ENCODE measurements around the gene GRM4.
A peak's percentile ranks its signal among the peaks of the same experiment; 100 is the strongest.
"Not testable (repeated sequence)": the region's sequence is repeated elsewhere in the genome, so short reads cannot be mapped to it uniquely, and the experiment has no call there.

Gene GRM4

GRCh38 chr6:34055223-34055933, 90.5 kb downstream of the GRM4 start:
- peak; percentile 8 for DNase-seq (ENCODE audit: low read depth)

DNA sequence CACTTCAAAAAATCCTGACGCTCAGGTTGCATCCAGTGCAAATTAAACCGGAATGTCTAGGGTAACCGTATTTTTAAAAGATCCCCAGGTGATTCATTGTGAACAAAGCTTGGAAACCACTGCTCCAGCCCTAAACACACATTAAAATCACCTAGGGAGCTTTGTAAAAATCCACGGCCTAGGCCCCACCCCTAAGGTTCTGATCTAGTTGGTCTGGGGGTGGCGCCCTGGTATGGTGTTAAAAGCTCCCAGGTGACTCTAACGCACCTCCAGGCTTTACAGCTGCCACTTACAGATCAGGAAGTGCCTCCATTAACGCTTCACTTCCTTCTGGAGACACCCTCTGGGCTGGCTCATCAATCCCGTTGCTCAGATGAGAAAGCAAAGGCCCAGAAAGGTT, 92.2 kb downstream of the GRM4 start:
- H3K4me3 ChIP-seq (ENCODE audit: low read depth, low read length): no peak overlapping the region
- DNase-seq (ENCODE audit: low read depth): no peak

More at GRCh38 chr6:34055223-34055933, 90.5 kb downstream of the GRM4 start:
- no peak overlapping the region for H3K4me3 ChIP-seq (ENCODE audit: low read depth, low read length)

GRCh38 chr6:34052918-34053608, 92.8 kb downstream of the GRM4 start:
- DNase-seq (ENCODE audit: low read depth): no peak
- H3K4me3 ChIP-seq (ENCODE audit: low read depth, low read length): no peak overlapping the region

- DNase-seq (ENCODE audit: low read depth): no peak
- no peak overlapping the region for H3K4me3 ChIP-seq (ENCODE audit: low read depth, low read length)
These were observed 93.6 kb downstream of the GRM4 start for GRCh38 chr6:34052071-34052825.

DNA sequence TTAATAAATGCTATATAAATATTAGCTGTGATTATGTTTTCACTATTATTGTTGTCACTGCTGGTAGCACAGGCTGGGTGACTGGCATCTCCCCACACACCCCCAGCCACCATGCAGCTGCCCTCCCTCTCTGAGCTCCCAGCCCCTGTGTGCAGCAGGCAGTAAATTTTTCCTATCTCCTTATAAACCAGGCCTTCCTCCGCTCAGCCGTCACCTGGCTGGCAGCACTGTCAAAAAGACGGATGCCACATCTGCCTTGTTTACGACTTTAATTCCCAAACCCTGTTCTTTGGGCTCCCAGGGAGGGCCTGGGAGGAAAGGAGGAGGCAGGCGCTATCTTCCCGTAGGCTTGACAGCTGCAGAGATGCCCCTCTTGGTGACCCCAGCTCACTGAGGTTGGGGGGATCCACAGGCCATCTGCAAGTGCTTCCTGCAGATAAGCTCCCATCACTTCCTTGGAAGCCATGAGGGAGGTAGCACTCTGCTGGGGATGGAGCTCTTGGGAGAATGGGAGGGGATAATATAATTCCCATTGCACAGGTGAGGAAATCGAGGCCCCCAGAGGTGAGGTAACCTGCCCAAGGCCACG, 94.5 kb downstream of the GRM4 start:
- no peak overlapping the region for H3K4me3 ChIP-seq (ENCODE audit: low read depth, low read length)
- no peak for DNase-seq (ENCODE audit: low read depth)

GRCh38 chr6:34050691-34051090, 95.2 kb downstream of the GRM4 start:
- DNase-seq (ENCODE audit: low read depth): no peak
- no peak overlapping the region for H3K4me3 ChIP-seq (ENCODE audit: low read depth, low read length)

DNA sequence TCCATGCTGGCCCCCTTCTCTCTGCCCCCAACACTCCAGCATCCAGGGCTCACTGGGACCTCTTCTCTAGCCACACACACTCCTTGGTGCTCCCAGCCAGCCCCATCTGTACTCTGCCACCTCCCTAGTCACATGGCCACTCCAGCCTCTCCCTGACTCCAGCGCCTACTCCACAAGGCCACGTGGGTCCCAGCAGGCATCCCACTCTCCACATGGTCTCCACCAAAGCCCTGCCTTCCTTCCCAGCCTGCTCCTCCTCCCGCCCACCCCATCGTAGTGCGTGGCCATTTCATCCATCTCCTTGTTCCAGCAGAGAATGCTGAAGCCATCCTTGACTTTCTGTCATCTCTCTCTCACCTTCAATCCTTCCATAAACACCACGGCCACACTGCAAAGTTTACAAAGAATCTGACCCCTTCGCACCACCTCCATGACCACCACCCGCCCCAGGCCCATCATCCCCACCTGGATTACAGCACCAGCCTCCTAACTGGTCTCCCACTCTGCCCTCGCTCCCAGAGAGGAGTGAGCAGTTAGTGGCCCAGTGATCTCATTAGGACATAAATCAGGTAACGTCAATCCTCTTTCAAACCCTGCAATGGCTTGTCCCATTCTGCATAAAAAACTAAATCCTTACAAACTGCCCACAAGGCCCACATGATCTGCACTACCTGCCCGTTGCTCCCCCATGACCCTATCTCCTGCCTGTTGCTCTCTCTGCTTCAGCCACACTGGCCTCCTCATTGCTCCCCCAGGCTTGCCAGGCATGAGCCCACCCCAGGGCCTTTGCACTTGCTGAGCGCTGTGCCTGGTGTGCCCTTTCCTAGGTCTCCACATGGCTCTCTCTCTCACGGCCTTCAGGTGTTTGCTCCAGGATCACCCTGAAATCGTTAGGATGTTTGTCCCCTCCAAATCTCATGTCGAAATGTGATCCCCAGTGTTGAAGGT, 96.2 kb downstream of the GRM4 start:
- no peak for DNase-seq (ENCODE audit: low read depth)
- H3K4me3 ChIP-seq (ENCODE audit: low read depth, low read length): no peak overlapping the region

DNA sequence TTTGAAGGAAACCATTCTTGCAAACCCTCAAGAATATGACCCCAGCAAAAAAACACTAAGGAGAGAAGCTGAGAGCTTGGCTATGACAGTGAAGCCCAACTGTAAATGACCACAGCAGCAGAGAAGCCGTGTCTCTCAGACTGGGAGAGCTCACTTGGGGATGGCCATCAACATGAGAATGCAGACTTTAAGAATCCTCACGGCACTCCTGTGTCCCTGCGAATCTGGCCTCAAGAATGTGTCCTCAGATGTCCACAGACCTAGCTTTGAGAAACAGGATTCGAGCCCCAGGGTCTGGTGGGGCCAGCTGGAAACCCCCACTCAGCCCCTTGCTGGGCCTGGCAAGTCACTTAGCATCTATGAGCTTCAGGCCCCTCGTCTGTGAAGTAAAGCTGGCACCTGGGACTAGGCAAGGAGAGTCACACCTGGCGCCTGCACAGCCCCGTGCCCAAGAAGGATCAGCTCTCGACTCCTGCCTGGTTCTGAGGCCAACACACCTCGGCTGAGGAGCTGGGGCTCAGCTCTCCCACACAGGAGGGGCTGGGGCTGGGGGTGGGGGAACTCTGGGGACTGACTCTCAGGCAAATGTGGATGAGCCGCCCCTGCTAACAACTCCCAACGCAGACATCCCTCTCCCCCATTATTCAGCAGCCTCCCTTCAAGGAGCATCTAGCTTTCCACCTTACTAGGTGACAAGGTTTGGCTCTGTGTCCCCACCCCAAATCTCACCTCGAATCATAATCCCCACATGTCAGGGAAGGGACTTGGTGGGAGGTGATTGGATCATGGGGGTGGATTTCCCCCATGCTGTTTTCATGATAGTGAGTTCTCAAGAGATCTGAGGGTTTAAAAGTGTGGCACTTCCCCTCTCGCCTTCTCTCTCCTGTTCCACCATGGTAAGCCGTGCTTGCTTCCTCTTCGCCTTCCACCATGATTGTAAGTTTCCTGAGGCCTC, 97.7 kb downstream of the GRM4 start:
- no peak for DNase-seq (ENCODE audit: low read depth)
- H3K4me3 ChIP-seq (ENCODE audit: low read depth, low read length): no peak overlapping the region

DNA sequence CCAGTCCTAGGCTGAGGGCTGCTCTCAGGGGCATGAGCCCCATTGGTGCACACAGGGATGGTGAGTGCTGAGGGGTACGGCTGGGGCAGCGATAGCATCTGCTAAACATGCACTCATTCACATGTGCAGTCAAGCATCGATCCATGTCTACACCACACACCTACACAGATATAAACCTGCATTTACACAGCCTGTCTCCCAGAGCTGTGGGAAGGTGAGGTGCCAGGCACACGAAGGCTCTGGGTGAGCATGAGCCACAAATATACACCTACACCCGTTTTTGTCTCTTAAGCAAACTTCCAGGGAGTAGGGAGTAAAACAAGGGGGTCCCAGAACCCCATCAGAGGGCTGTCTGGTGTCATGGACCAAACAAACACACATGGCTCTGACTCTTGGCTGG, 99.3 kb downstream of the GRM4 start:
- no peak for DNase-seq (ENCODE audit: low read depth)
- no peak overlapping the region for H3K4me3 ChIP-seq (ENCODE audit: low read depth, low read length)

DNA sequence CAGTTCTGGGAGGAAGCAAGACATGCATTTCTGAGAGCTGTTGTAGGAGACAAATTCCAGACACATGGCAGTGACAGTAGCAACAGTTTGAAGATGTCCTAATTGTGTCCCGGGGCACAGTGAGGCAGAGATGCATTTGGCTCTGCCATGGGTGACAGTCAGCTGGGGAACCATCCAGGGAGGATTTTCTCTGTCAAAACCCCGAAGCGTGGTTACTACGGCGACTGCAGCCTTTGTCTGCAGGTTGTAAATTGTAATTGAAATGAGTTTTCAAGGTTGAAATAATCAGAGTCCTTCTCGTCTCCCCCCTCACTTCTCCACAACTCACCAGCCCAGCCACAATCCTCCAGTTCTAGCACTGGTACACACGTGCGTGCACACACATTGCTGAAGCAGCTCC, 100.1 kb downstream of the GRM4 start:
- no peak overlapping the region for H3K4me3 ChIP-seq (ENCODE audit: low read depth, low read length)
- no peak for DNase-seq (ENCODE audit: low read depth)

GRCh38 chr6:34044945-34045595, 100.8 kb downstream of the GRM4 start:
- DNase-seq (ENCODE audit: low read depth): no peak
- no peak overlapping the region for H3K4me3 ChIP-seq (ENCODE audit: low read depth, low read length)

GRCh38 chr6:34043359-34043758, 102.5 kb downstream of the GRM4 start:
- no peak overlapping the region for H3K4me3 ChIP-seq (ENCODE audit: low read depth, low read length)
- DNase-seq (ENCODE audit: low read depth): no peak

- H3K4me3 ChIP-seq (ENCODE audit: low read depth, low read length); DNase-seq (ENCODE audit: low read depth): not testable (repeated sequence)
These were observed 103.9 kb downstream of the GRM4 start for GRCh38 chr6:34041998-34042397.

DNA sequence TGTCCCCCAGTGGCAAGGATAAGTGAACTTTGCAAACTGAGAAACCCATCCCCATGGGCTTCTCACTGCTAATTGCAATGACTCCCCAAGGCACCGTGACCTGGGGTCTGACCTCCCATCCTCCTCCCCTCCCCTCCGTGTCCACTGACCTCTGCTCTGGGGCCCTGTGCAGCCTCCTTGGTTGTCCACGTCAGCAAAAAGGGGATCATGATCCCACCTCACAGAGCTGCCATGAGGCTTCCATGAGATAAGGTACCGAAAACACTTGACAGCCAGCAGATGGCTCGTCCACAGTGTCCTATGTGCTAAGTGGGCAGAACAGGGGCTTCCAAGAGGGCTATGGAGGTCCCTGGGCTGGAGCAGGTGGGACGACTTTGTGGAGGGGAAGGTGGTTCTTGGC, 104.5 kb downstream of the GRM4 start:
- H3K4me3 ChIP-seq (ENCODE audit: low read depth, low read length): no peak overlapping the region

GRCh38 chr6:34039943-34040342, 105.9 kb downstream of the GRM4 start:
- H3K4me3 ChIP-seq (ENCODE audit: low read depth, low read length): no peak overlapping the region
- no peak for DNase-seq (ENCODE audit: low read depth)

More for the DNA sequence above, 104.5 kb downstream of the GRM4 start:
- no peak for DNase-seq (ENCODE audit: low read depth)

DNA sequence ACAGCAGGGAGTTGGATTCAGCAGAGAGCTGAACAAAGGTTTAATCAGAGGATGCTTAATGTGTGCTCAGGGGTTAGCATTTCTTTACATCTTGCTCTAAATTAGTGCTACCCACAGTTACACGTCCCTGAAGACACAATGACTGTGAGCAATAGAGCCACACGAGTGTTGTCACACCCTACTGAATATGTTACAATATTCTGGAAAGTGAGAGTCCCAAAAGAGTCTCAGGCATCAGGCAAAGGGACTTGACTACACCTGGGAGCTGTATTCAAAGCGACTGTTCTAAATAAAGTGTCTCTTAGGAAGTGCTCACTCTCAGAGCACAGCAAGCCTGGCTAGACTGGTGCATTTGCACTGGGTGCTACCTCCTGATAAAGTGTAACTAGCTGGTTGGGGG, 108.7 kb downstream of the GRM4 start:
- no peak for DNase-seq (ENCODE audit: low read depth)
- H3K4me3 ChIP-seq (ENCODE audit: low read depth, low read length): no peak overlapping the region

DNA sequence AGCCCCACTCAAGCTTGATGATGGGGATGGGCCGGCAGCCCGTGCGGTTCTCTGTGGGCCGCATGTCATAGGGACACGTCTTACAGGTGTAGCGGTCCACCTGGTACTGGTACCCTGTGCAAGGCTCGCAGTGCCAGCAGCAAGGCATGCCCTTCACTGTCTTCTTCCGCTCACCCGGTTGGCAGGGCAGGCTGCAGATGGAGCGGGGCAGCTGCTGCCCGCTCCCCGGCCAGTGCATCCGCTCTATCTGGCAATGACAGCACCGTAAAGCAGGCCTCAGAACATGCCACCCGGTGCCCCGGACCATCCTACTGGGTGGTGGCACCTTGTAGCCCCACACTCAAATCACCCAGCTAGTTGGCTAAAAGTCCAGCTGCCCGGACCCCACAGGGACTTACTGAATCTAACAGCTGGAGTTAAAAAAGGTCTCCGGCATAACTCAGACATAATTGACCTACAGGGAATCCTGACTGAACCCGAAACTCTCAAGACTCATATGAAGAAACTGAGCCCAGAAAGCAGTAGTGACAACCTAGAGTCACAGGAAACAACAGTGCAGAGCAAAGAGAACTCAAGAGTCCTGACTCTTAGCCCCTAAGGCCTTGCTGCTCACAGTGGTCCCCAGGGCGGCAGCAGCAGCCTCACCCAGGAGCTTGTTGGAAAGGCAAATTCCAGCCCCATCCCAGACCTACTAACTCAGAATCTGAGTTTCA, 109.4 kb downstream of the GRM4 start:
- H3K4me3 ChIP-seq (ENCODE audit: low read depth, low read length): no peak overlapping the region
- DNase-seq (ENCODE audit: low read depth): no peak
